ENCODE data around the gene TMEM132A.

DNA sequence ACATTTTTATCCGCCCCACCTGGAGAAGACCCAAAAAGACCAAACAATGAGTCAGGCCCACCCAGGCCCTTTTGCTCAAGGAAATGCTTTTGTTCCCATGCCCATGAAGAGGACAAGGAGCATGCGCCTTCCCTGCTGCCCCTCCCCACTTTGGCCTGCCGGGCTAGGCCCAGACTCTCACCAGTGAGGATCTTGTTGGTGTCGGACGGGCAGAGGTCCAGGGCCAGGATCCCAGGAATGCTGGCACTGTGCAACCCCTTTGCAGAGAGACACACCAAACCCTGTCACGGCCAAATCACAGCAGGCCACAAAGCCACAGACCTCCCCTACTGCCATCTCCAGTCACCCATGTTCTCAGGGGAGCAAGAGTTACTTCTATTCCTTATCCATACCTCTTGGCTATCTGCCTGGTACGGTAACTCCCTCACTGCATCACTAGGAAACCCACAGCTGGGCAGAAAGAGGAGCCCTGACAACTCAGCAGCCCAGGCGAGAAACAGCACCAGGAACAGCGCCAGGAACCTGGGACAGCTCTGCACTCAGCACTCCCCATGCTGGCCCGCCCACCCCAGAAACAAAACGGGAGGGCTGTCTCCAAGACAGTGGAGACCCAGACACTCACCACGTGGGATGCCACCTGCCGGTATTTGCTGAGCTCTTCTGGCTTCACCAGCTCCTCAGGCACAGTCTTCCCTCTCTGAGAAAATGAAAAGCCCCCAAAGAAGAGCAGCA is 23.4 kb upstream of the TMEM132A start:
- TF ChIP-seq, protein P1, sequence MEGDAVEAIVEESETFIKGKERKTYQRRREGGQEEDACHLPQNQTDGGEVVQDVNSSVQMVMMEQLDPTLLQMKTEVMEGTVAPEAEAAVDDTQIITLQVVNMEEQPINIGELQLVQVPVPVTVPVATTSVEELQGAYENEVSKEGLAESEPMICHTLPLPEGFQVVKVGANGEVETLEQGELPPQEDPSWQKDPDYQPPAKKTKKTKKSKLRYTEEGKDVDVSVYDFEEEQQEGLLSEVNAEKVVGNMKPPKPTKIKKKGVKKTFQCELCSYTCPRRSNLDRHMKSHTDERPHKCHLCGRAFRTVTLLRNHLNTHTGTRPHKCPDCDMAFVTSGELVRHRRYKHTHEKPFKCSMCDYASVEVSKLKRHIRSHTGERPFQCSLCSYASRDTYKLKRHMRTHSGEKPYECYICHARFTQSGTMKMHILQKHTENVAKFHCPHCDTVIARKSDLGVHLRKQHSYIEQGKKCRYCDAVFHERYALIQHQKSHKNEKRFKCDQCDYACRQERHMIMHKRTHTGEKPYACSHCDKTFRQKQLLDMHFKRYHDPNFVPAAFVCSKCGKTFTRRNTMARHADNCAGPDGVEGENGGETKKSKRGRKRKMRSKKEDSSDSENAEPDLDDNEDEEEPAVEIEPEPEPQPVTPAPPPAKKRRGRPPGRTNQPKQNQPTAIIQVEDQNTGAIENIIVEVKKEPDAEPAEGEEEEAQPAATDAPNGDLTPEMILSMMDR (IDR thresholded peaks at IDR 0.05): no peak
- no peak for TF ChIP-seq POLR2A (IDR thresholded peaks at IDR 0.05)
- TF ChIP-seq POLR2AphosphoS5 (IDR thresholded peaks at IDR 0.05): no peak
- no peak for TF ChIP-seq EP300 (IDR thresholded peaks at IDR 0.05)

All from gastroesophageal sphincter (tissue), 3 donors.